NB4 (cell line): ENCODE data around the gene EXOC3L2.

ENCODE experiments used
- DNase-seq: peaks from one replicate; pipeline ENCODE4 v3.0.0; 2010; ENCODE audit warnings: low read depth
- H3K4me3 ChIP-seq: one replicate; pipeline ENCODE4 v1.5.1; 2011; ENCODE audit warnings: mild to moderate bottlenecking, low read depth, low read length, moderate library complexity
- CTCF ChIP-seq: IDR thresholded peaks from one replicate; pipeline ENCODE4 v1.5.1; 2012; ENCODE audit warnings: low read depth, low read length
- MYC ChIP-seq: IDR thresholded peaks from 2 replicates; pipeline ENCODE4 v1.6.1; 2011; ENCODE audit warnings: low read depth, low read length
- POLR2A ChIP-seq: IDR thresholded peaks from 2 replicates; pipeline ENCODE4 v1.6.1; 2011; ENCODE audit warnings: mild to moderate bottlenecking; ENCODE audit not compliant: insufficient read length; ENCODE audit errors: extremely low read depth
- TF ChIP-seq, protein P1 (sequence below): IDR thresholded peaks from 2 replicates; pipeline ENCODE4 v1.6.1; 2011; ENCODE audit warnings: low read depth, low read length

Gene EXOC3L2

GRCh38 chr19:45218426-45218825 is 26.8 kb downstream of the EXOC3L2 start:
- TF ChIP-seq POLR2A (no peak), CTCF (no peak), MYC (no peak)
- TF ChIP-seq, protein P1, sequence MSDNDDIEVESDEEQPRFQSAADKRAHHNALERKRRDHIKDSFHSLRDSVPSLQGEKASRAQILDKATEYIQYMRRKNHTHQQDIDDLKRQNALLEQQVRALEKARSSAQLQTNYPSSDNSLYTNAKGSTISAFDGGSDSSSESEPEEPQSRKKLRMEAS = no peak
- no peak for DNase-seq
- H3K4me3 ChIP-seq = no peak overlapping the region

DNA sequence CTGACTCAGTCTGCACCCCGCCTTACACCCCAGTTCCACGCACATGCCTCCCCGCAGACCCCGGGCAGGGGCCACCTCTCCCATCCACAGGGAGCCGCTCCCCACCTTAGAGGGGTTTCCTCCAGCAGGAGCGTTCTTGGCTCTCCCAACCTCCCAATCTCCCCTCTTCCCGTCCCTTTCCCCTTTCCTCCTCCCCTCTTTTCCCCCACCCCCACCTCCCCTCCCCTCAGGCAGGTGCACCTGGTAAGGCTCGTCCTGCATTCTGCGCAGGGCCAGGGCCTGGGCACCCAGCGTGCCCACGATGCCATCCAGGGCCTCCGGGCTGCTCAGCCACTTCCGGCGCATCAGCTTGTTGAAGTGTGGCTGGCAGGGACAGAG is 27.3 kb downstream of the EXOC3L2 start:
- no peak overlapping the region for H3K4me3 ChIP-seq
- TF ChIP-seq MYC = no peak
- TF ChIP-seq CTCF = no peak
- TF ChIP-seq POLR2A = no peak
- TF ChIP-seq, protein P1 = no peak
- DNase-seq = no peak

DNA sequence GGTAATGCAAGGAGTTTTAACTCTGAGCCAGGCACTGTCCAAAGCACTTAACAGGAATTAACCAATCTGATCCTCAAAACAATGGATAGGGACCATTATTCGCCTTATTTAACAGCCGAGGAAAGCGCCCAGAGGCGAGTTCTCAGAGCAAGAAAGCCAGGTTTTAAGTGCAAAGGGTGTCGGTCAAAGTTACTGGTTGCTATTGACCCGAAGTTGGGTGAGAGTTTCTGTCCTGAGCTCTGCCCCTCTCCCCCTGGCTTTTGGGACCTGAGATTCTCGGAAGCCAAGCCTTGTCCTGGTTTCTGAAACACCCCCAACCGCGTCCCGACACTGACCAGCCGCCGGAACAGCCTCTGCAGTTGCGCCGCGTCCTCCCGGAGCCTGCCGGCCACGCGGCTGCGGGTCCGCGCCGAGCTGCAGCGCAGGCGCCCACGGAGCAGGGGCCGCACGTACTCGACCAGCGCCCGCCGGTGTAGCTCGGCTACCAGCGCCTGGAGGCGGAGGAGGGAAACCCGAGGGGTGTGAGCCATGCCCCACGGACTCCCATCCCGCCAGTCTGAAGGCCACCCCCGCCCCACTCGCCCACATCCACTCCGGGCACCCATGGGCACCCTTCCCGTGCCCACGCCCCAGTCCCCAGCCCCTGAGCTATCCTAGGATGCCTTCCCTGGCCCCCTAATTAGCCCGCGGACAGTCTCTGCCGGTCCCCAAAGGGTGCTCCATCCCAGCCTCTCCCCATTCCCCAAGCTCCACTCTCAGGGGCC is 27.8 kb downstream of the EXOC3L2 start:
- no peak overlapping the region for H3K4me3 ChIP-seq
- DNase-seq = no peak
- TF ChIP-seq MYC = no peak
- TF ChIP-seq, protein P1 = no peak
- TF ChIP-seq CTCF = no peak
- no peak for TF ChIP-seq POLR2A

DNA sequence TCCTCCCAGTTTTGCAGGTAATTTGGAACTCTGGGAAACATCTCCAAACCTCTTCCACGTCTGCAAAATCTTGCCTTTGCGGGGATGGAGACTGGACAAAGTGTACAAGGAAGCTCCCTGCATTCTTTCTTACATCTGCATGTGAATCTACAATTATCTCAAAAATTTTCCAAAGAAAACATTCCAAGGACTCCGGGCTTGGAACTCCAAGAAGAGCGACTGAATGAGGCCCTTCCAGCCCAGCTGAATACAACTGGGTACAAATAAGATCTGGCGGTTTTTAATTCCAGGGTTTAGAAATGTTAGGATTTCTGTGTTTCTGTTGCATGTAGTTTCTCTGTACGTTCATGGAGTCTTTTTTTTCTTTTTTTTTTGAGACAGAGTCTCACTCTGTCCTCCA is 28.5 kb downstream of the EXOC3L2 start:
- DNase-seq = no peak
- TF ChIP-seq POLR2A = no peak
- TF ChIP-seq MYC = no peak
- TF ChIP-seq CTCF = no peak
- TF ChIP-seq, protein P1 = no peak
- H3K4me3 ChIP-seq = no peak overlapping the region

- no peak for DNase-seq
- TF ChIP-seq POLR2A (no peak), MYC (no peak), CTCF (no peak)
- TF ChIP-seq, protein P1 = no peak
- H3K4me3 ChIP-seq = no peak overlapping the region
Measured at GRCh38 chr19:45215391-45216191, 29.6 kb downstream of the EXOC3L2 start.
